8988T (cell line): ENCODE results near the gene RPL19.

ENCODE experiments used
- DNase-seq: peaks from one replicate; pipeline ENCODE4 v3.0.0; 2011

Gene RPL19

GRCh38 chr17:39252788-39253460 lies 52.8 kb downstream of the RPL19 start:
- no peak for DNase-seq
